ENCODE measurements around the gene DDOST. TPM values are rescaled to one million over a fixed set of nuclear protein-coding genes. Genes with fewer than 3 reads are reported as not detected.
A peak's percentile ranks its signal among the peaks of the same experiment; 100 is the strongest.

DDOST gene
- total and polyA plus RNA-seq, 9 donors: 95.5 to 228 (median 172) TPM

GRCh38 chr1:20663365-20663764 is 2.2 kb upstream of the DDOST start:
- intact Hi-C loops (cut with DNase I): no loop called here
- DNase-seq: no peak
- TF ChIP-seq CTCF (IDR thresholded peaks at IDR 0.05) (no peak), EP300 (IDR thresholded peaks at IDR 0.05) (no peak), POLR2A (IDR thresholded peaks at IDR 0.05) (no peak)
- Histone ChIP-seq H3K9me3 (no peaks in the 10 kb centered on the region), H3K27me3 (no peaks in the 10 kb centered on the region), H3K27ac (no peak overlapping the region), H3K4me1 (ENCODE audit: insufficient read depth) (peaks cover 10% of the 10 kb centered on the region), H3K4me3 (no peak overlapping the region), H3K36me3 (no peaks in the 10 kb centered on the region)
- 94 to 100% (median 97%) methylated on average over 1 of the region's 1 CpG for WGBS, 3 donors

GRCh38 chr1:20662110-20662475 is 924 bp upstream of the DDOST start:
- WGBS, 3 donors: 49 to 59% (median 54%) methylated on average over 7 of the region's 7 CpGs
- TF ChIP-seq CTCF (IDR thresholded peaks at IDR 0.05) (no peak), POLR2A (IDR thresholded peaks at IDR 0.05) (no peak), EP300 (IDR thresholded peaks at IDR 0.05) (no peak)
- Histone ChIP-seq H3K9me3 (no peaks in the 10 kb centered on the region), H3K4me1 (ENCODE audit: insufficient read depth) (peaks cover 10% of the 10 kb centered on the region), H3K36me3 (no peaks in the 10 kb centered on the region), H3K27ac (peak overlapping the region; percentile 27 to 78), H3K4me3 (peak overlapping the region; percentile 65), H3K27me3 (no peaks in the 10 kb centered on the region)
- intact Hi-C loops (cut with DNase I): no loop called here
- no peak for DNase-seq

GRCh38 chr1:20660847-20661206 is 342 bp downstream of the DDOST start:
- WGBS, 3 donors: 0 to 1% (median 0%) methylated on average over 20 of the region's 20 CpGs
- Histone ChIP-seq H3K4me3 (peak overlapping the region; percentile 65), H3K36me3 (no peaks in the 10 kb centered on the region), H3K27ac (peak overlapping the region in 1 of 2 donors; percentile 47), H3K9me3 (no peaks in the 10 kb centered on the region), H3K4me1 (ENCODE audit: insufficient read depth) (peaks cover 10% of the 10 kb centered on the region), H3K27me3 (no peaks in the 10 kb centered on the region)
- TF ChIP-seq CTCF (IDR thresholded peaks at IDR 0.05) (no peak), POLR2A (IDR thresholded peaks at IDR 0.05) (no peak), EP300 (IDR thresholded peaks at IDR 0.05) (no peak)
- DNase-seq: no peak
- intact Hi-C loops (cut with DNase I): no loop called here

- H3K27ac ChIP-seq: peak overlapping the region in 1 of 2 donors; percentile 47
- DNase-seq: no peak
- intact Hi-C loops (cut with DNase I): no loop called here
- 10 to 21% (median 15%) methylated on average over 3 of the region's 3 CpGs for WGBS, 3 donors
- peaks cover 10% of the 10 kb centered on the region for H3K4me1 ChIP-seq (ENCODE audit: insufficient read depth)
- H3K36me3 ChIP-seq: no peaks in the 10 kb centered on the region
- no peak for TF ChIP-seq CTCF (IDR thresholded peaks at IDR 0.05)
- TF ChIP-seq POLR2A (IDR thresholded peaks at IDR 0.05): no peak
- TF ChIP-seq EP300 (IDR thresholded peaks at IDR 0.05): no peak
- peak overlapping the region; percentile 65 for H3K4me3 ChIP-seq
- no peaks in the 10 kb centered on the region for H3K9me3 ChIP-seq
- no peaks in the 10 kb centered on the region for H3K27me3 ChIP-seq
Observed at GRCh38 chr1:20660363-20660762, 806 bp downstream of the DDOST start.
